Osteoblast (primary cell): ENCODE measurements around the gene ASIC4. TPM values are rescaled to one million over a fixed set of nuclear protein-coding genes. Genes with fewer than 3 reads are reported as not detected.

Source experiments
- DNase-seq: peaks from one replicate; pipeline ENCODE4 v3.0.0; 2011; ENCODE audit warnings: low spot score, mixed read lengths; ENCODE audit not compliant: insufficient read length; ENCODE audit errors: missing footprints
- H2AFZ ChIP-seq: 2 replicates; pipeline ENCODE4 v1.6.0; 2011; ENCODE audit warnings: mild to moderate bottlenecking, low read length
- H3K27ac ChIP-seq: 2 replicates; pipeline ENCODE4 v1.5.1; 2011; ENCODE audit warnings: mild to moderate bottlenecking, low read depth, low read length, moderate library complexity
- H3K27me3 ChIP-seq: 2 replicates; pipeline ENCODE4 v1.6.0; 2012; ENCODE audit warnings: mild to moderate bottlenecking, control low read depth, inconsistent platforms, low read length, moderate library complexity; ENCODE audit not compliant: insufficient read depth
- H3K36me3 ChIP-seq: 2 replicates; pipeline ENCODE4 v1.5.1; 2011; ENCODE audit warnings: mild to moderate bottlenecking, low read length, control low read depth, moderate library complexity; ENCODE audit not compliant: insufficient read depth
- H3K4me1 ChIP-seq: 2 replicates; pipeline ENCODE4 v1.5.1; 2011; ENCODE audit warnings: mild to moderate bottlenecking, low read length, control low read depth, moderate library complexity; ENCODE audit not compliant: insufficient read depth
- H3K4me2 ChIP-seq: 2 replicates; pipeline ENCODE4 v1.6.0; 2011; ENCODE audit warnings: mild to moderate bottlenecking, low read length; ENCODE audit not compliant: insufficient read depth
- H3K4me3 ChIP-seq: fragments of 200-600 bp; sonication (generic); 3 replicates; pipeline ENCODE4 v1.5.1; 2012; ENCODE audit warnings: mild to moderate bottlenecking, low read length, inconsistent platforms; ENCODE audit not compliant: insufficient read depth
- H3K79me2 ChIP-seq: 2 replicates; pipeline ENCODE4 v1.6.0; 2012; ENCODE audit warnings: mild to moderate bottlenecking, low read length, control low read depth, inconsistent platforms; ENCODE audit not compliant: insufficient read depth
- H3K9me3 ChIP-seq: 2 replicates; pipeline ENCODE4 v1.5.1; 2011; ENCODE audit warnings: low read depth, low read length, control low read depth
- H4K20me1 ChIP-seq: 2 replicates; pipeline ENCODE4 v1.6.0; 2012; ENCODE audit warnings: mild to moderate bottlenecking, low read length, control low read depth; ENCODE audit not compliant: insufficient read depth
- total RNA-seq: library from RNA; depleted of rRNA; stranded (reverse); fragments of >200 nt; gene quantifications from 2 replicates; pipeline ENCODE4 v1.2.3, GENCODE V29; 2012
- TF ChIP-seq, protein P1 (sequence below): IDR thresholded peaks from 2 replicates; pipeline ENCODE4 v1.5.1; 2011; ENCODE audit warnings: mild to moderate bottlenecking, low read depth, low read length, moderate library complexity; ENCODE audit errors: extremely low read depth

The ASIC4 gene
- total RNA-seq, 1 donor: not detected

DNA sequence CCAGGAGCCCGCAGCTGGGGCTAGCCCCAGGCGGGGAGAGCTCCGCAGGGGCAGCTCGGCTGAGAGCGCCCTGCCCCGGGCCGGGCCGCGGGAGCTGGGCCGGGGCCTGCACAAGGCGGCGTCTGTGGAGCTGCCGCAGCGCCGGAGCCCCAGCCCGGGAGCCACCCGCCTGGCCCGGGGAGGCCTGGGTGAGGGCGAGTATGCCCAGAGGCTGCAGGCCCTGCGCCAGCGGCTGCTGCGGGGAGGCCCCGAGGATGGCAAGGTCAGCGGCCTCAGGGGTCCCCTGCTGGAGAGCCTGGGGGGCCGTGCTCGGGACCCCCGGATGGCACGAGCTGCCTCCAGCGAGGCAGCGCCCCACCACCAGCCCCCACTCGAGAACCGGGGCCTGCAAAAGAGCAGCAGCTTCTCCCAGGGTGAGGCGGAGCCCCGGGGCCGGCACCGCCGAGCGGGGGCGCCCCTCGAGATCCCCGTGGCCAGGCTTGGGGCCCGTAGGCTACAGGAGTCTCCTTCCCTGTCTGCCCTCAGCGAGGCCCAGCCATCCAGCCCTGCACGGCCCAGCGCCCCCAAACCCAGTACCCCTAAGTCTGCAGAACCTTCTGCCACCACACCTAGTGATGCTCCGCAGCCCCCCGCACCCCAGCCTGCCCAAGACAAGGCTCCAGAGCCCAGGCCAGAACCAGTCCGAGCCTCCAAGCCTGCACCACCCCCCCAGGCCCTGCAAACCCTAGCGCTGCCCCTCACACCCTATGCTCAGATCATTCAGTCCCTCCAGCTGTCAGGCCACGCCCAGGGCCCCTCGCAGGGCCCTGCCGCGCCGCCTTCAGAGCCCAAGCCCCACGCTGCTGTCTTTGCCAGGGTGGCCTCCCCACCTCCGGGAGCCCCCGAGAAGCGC, 30.6 kb upstream of the ASIC4 start:
- H3K9me3 ChIP-seq: no peaks in the 10 kb centered on the region
- DNase-seq: no peak
- peaks cover 7% of the 10 kb centered on the region for H4K20me1 ChIP-seq
- peaks cover 60% of the 10 kb centered on the region for H3K36me3 ChIP-seq
- H3K79me2 ChIP-seq: no peaks in the 10 kb centered on the region
- peak overlapping the region; percentile 53 for H3K4me2 ChIP-seq
- H3K27ac ChIP-seq: no peak overlapping the region
- TF ChIP-seq, protein P1, sequence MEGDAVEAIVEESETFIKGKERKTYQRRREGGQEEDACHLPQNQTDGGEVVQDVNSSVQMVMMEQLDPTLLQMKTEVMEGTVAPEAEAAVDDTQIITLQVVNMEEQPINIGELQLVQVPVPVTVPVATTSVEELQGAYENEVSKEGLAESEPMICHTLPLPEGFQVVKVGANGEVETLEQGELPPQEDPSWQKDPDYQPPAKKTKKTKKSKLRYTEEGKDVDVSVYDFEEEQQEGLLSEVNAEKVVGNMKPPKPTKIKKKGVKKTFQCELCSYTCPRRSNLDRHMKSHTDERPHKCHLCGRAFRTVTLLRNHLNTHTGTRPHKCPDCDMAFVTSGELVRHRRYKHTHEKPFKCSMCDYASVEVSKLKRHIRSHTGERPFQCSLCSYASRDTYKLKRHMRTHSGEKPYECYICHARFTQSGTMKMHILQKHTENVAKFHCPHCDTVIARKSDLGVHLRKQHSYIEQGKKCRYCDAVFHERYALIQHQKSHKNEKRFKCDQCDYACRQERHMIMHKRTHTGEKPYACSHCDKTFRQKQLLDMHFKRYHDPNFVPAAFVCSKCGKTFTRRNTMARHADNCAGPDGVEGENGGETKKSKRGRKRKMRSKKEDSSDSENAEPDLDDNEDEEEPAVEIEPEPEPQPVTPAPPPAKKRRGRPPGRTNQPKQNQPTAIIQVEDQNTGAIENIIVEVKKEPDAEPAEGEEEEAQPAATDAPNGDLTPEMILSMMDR: no peak
- no peaks in the 10 kb centered on the region for H3K27me3 ChIP-seq
- no peaks in the 10 kb centered on the region for H3K4me1 ChIP-seq
- no peak overlapping the region for H2AFZ ChIP-seq
- peak overlapping the region; percentile 46 for H3K4me3 ChIP-seq

GRCh38 chr2:219484343-219485200, 29.7 kb upstream of the ASIC4 start:
- H4K20me1 ChIP-seq: peaks cover 7% of the 10 kb centered on the region
- no peak overlapping the region for H3K27ac ChIP-seq
- DNase-seq: peak; percentile 95
- H3K9me3 ChIP-seq: no peaks in the 10 kb centered on the region
- peak overlapping the region; percentile 46 for H3K4me3 ChIP-seq
- no peaks in the 10 kb centered on the region for H3K79me2 ChIP-seq
- no peaks in the 10 kb centered on the region for H3K27me3 ChIP-seq
- H3K4me2 ChIP-seq: peak overlapping the region; percentile 53
- TF ChIP-seq, protein P1: no peak
- H3K36me3 ChIP-seq: peaks cover 56% of the 10 kb centered on the region
- no peaks in the 10 kb centered on the region for H3K4me1 ChIP-seq
- no peak overlapping the region for H2AFZ ChIP-seq

DNA sequence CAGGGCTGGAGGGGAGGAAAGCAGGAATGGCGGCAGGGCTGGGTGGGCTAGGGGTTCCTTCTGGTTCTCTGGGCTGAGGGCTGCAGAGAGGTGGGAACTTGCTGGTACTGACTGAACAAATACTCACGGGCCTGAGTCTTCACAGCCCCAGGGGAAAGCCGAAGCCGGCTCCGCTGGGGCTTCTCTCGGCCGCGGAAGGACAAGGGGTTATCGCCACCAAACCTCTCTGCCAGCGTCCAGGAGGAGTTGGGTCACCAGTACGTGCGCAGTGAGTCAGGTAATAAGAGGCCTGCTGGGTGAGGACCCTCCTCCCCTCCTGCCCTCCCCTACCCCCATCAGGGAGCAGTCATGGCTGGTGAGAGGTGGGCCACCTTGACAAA, 29.1 kb upstream of the ASIC4 start:
- H3K27ac ChIP-seq: no peak overlapping the region

More for the DNA sequence above, 29.1 kb upstream of the ASIC4 start:
- no peaks in the 10 kb centered on the region for H3K79me2 ChIP-seq
- H3K4me3 ChIP-seq: no peak overlapping the region
- H3K36me3 ChIP-seq: peaks cover 55% of the 10 kb centered on the region
- no peak overlapping the region for H3K4me2 ChIP-seq
- H4K20me1 ChIP-seq: peaks cover 7% of the 10 kb centered on the region
- TF ChIP-seq, protein P1: no peak
- H3K27me3 ChIP-seq: no peaks in the 10 kb centered on the region
- H3K9me3 ChIP-seq: no peaks in the 10 kb centered on the region
- no peaks in the 10 kb centered on the region for H3K4me1 ChIP-seq
- H2AFZ ChIP-seq: no peak overlapping the region
- DNase-seq: no peak
